NCI-H69 (cell line): ENCODE results near the gene DOCK9.

Experiments used
- DNase-seq: peaks from one replicate; lab custom pipeline; 2025; lab: John Stamatoyannopoulos, UW

Gene DOCK9

GRCh38 chr13:98945863-98946605 lies 31.8 kb downstream of the DOCK9 start:
- DNase-seq, result no peak

GRCh38 chr13:98944336-98944735 lies 33.5 kb downstream of the DOCK9 start:
- peak; percentile 20 for DNase-seq

- no peak for DNase-seq
These were observed 34.9 kb downstream of the DOCK9 start for GRCh38 chr13:98942997-98943396.

GRCh38 chr13:98942485-98942884 lies 35.4 kb downstream of the DOCK9 start:
- DNase-seq, result no peak

GRCh38 chr13:98941536-98941935 lies 36.3 kb downstream of the DOCK9 start:
- no peak for DNase-seq

- DNase-seq, result no peak
These were observed 36.7 kb downstream of the DOCK9 start for GRCh38 chr13:98941126-98941525.

GRCh38 chr13:98940325-98941001 lies 37.4 kb downstream of the DOCK9 start:
- no peak for DNase-seq

- no peak for DNase-seq
These were observed 38.1 kb downstream of the DOCK9 start for GRCh38 chr13:98939660-98940191.

GRCh38 chr13:98938801-98939200 lies 39.1 kb downstream of the DOCK9 start:
- peak; percentile 57 for DNase-seq

- no peak for DNase-seq
These were observed 39.9 kb downstream of the DOCK9 start for GRCh38 chr13:98937911-98938381.

- no peak for DNase-seq
These were observed 43.6 kb downstream of the DOCK9 start for GRCh38 chr13:98934243-98934642.

- DNase-seq, result peak; percentile 19
These were observed 47.7 kb downstream of the DOCK9 start for GRCh38 chr13:98930151-98930591.

- DNase-seq, result peak; percentile 44
These were observed 49.6 kb downstream of the DOCK9 start for GRCh38 chr13:98927951-98928927.

GRCh38 chr13:98925949-98926348 lies 51.9 kb downstream of the DOCK9 start:
- DNase-seq, result no peak

GRCh38 chr13:98923641-98924397 lies 54.0 kb downstream of the DOCK9 start:
- no peak for DNase-seq

GRCh38 chr13:98922306-98922705 lies 55.6 kb downstream of the DOCK9 start:
- no peak for DNase-seq

- no peak for DNase-seq
These were observed 56.1 kb downstream of the DOCK9 start for GRCh38 chr13:98921786-98922185.

- no peak for DNase-seq
These were observed 56.8 kb downstream of the DOCK9 start for GRCh38 chr13:98921015-98921580.

GRCh38 chr13:98919566-98919965 lies 58.3 kb downstream of the DOCK9 start:
- DNase-seq, result no peak

GRCh38 chr13:98918771-98919170 lies 59.1 kb downstream of the DOCK9 start:
- no peak for DNase-seq

GRCh38 chr13:98917116-98917515 lies 60.7 kb downstream of the DOCK9 start:
- DNase-seq, result no peak
